ENCODE data around the gene ROCK2. TPM values are rescaled to one million over a fixed set of nuclear protein-coding genes. Genes with fewer than 3 reads are reported as not detected.

ROCK2 gene
- total RNA-seq, 1 experiment from 2014 or later = 64.4 TPM

DNA sequence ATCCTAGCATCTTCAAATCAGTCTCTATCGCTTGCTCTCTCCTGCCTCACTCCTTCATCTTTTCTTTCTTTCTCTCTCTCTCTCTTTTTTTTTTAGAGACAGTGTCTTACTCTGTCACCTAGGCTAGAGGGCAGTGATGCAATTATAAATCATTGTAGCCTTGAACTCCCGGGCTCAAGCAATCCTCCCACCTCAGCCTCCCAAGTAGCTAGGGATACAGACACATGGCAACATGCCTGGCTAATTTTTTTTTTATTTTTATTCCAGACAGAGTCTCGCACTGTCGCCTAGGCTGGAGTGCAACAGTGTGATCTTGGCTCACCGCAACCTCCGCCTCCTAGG lies 199.7 kb downstream of the ROCK2 start:
- no peaks in the 10 kb centered on the region for H3K9me3 Mint-ChIP-seq (ENCODE audit: unreplicated experiment)
- H3K27me3 ChIP-seq (replicated peaks; ENCODE audit: control insufficient read depth, insufficient read depth, low read length) = no peaks in the 10 kb centered on the region
- no peak overlapping the region for H3K4me3 Mint-ChIP-seq (ENCODE audit: unreplicated experiment)
- BruUV-seq (replicated peaks) = no TSS peak
- no peak for DNase-seq
- POLR2A ChIA-PET = no interaction called here
- H3K9me3 ChIP-seq = no peaks in the 10 kb centered on the region
- intact Hi-C loops (cut with micrococcal nuclease; ENCODE audit: unreplicated experiment) = no loop called here
- no peak overlapping the region for H3K27ac Mint-ChIP-seq (ENCODE audit: unreplicated experiment)
- H3K27me3 Mint-ChIP-seq (ENCODE audit: insufficient read depth, unreplicated experiment) = peaks cover 6% of the 10 kb centered on the region
- H3K4me3 ChIP-seq (ENCODE audit: low read depth, low read length) = no peak overlapping the region
- no peaks in the 10 kb centered on the region for H3K36me3 ChIP-seq (ENCODE audit: control insufficient read depth, insufficient read depth, low read length)
- CTCF ChIA-PET = interaction anchor here (0.6 to 1.7 kb wide), 3 partner anchors 12 to 273 kb away, joined by 3 to 6 read pairs (median 3); a partner anchor contains a TSS
- no peaks in the 10 kb centered on the region for H3K4me1 ChIP-seq
- H3K4me1 Mint-ChIP-seq (ENCODE audit: low read depth, unreplicated experiment) = no peaks in the 10 kb centered on the region
- no peaks in the 10 kb centered on the region for H3K36me3 Mint-ChIP-seq (ENCODE audit: insufficient read depth, unreplicated experiment)
- TF ChIP-seq CTCF (IDR thresholded peaks at IDR 0.05; ENCODE audit: insufficient read depth in 1 of 2, low read depth in 1 of 2, low read length in 1 of 2, severe bottlenecking in 1 of 2, unreplicated experiment in 1 of 2) = no peak

DNA sequence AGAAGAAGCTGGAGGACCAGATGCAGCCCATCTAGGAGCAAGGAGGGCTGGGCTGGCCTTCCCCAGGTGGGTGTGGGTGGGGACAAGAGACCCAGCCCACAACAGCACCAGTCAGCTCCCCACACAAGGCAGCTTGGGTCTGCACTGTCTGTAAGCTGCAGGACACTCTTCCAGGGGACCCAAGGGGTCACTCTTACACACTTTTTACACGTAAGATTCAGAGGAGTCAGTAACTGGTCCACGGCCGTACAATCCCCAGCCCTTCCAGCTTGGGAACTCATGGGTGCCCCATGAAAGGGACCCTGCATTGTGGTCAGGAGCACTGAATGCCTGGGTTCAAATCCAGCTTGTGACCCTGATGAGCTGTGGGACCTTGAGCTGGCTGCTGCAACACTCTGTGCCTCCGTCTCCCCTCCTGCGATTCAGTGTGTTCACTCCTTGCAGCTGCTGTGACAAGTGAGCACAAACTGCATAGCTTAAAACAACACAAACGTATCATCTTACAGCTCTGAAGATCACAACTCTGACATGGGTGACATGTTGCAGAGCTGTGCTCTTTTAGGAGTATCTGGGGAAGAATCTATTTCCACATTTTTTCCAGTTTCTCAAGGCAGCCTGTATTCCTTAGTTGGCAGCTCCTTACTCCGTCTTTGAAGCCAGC lies 200.2 kb downstream of the ROCK2 start:
- BruUV-seq (replicated peaks) = no TSS peak
- ChIA-PET POLR2A (no interaction called here), CTCF (interaction anchor here (0.6 to 1.7 kb wide), 3 partner anchors 12 to 274 kb away, joined by 3 to 6 read pairs (median 3); a partner anchor contains a TSS)
- H3K4me3 ChIP-seq (ENCODE audit: low read depth, low read length) = no peak overlapping the region
- no peaks in the 10 kb centered on the region for H3K9me3 ChIP-seq
- Mint-ChIP-seq H3K4me1 (ENCODE audit: low read depth, unreplicated experiment) (no peaks in the 10 kb centered on the region), H3K27me3 (ENCODE audit: insufficient read depth, unreplicated experiment) (peaks cover 6% of the 10 kb centered on the region), H3K9me3 (ENCODE audit: unreplicated experiment) (no peaks in the 10 kb centered on the region), H3K27ac (ENCODE audit: unreplicated experiment) (no peak overlapping the region), H3K36me3 (ENCODE audit: insufficient read depth, unreplicated experiment) (no peaks in the 10 kb centered on the region), H3K4me3 (ENCODE audit: unreplicated experiment) (no peak overlapping the region)
- no peaks in the 10 kb centered on the region for H3K4me1 ChIP-seq
- intact Hi-C loops (cut with micrococcal nuclease; ENCODE audit: unreplicated experiment) = no loop called here
- no peak for DNase-seq
- no peaks in the 10 kb centered on the region for H3K27me3 ChIP-seq (replicated peaks; ENCODE audit: control insufficient read depth, insufficient read depth, low read length)
- no peak for TF ChIP-seq CTCF (IDR thresholded peaks at IDR 0.05; ENCODE audit: insufficient read depth in 1 of 2, low read depth in 1 of 2, low read length in 1 of 2, severe bottlenecking in 1 of 2, unreplicated experiment in 1 of 2)
- no peaks in the 10 kb centered on the region for H3K36me3 ChIP-seq (ENCODE audit: control insufficient read depth, insufficient read depth, low read length)

GRCh38 chr2:11142987-11143386 lies 201.4 kb downstream of the ROCK2 start:
- no peak overlapping the region for H3K27ac Mint-ChIP-seq (ENCODE audit: unreplicated experiment)
- no peaks in the 10 kb centered on the region for H3K36me3 Mint-ChIP-seq (ENCODE audit: insufficient read depth, unreplicated experiment)
- Histone ChIP-seq H3K27me3 (replicated peaks; ENCODE audit: control insufficient read depth, insufficient read depth, low read length) (no peaks in the 10 kb centered on the region), H3K4me1 (no peaks in the 10 kb centered on the region), H3K4me3 (ENCODE audit: low read depth, low read length) (no peak overlapping the region), H3K36me3 (ENCODE audit: control insufficient read depth, insufficient read depth, low read length) (no peaks in the 10 kb centered on the region), H3K9me3 (no peaks in the 10 kb centered on the region)
- no peak overlapping the region for H3K4me3 Mint-ChIP-seq (ENCODE audit: unreplicated experiment)
- TF ChIP-seq CTCF (IDR thresholded peaks at IDR 0.05; ENCODE audit: insufficient read depth in 1 of 2, low read depth in 1 of 2, low read length in 1 of 2, severe bottlenecking in 1 of 2, unreplicated experiment in 1 of 2) = no peak
- DNase-seq = no peak
- intact Hi-C loops (cut with micrococcal nuclease; ENCODE audit: unreplicated experiment) = no loop called here
- no TSS peak for BruUV-seq (replicated peaks)
- CTCF ChIA-PET = no interaction called here
- H3K27me3 Mint-ChIP-seq (ENCODE audit: insufficient read depth, unreplicated experiment) = peaks cover 6% of the 10 kb centered on the region
- no peaks in the 10 kb centered on the region for H3K4me1 Mint-ChIP-seq (ENCODE audit: low read depth, unreplicated experiment)
- POLR2A ChIA-PET = no interaction called here
- no peaks in the 10 kb centered on the region for H3K9me3 Mint-ChIP-seq (ENCODE audit: unreplicated experiment)
